GM18951 (cell line): Measurements from ENCODE around the gene ATP13A1.
A peak's percentile ranks its signal among the peaks of the same experiment; 100 is the strongest.
"Not testable (repeated sequence)": the region's sequence is repeated elsewhere in the genome, so short reads cannot be mapped to it uniquely, and the experiment has no call there.

ENCODE experiments used
- POLR2A ChIP-seq: IDR thresholded peaks from 4 replicates; pipeline ENCODE4 v1.6.1; 2011; ENCODE audit warnings: mild to moderate bottlenecking; ENCODE audit not compliant: insufficient read length, insufficient read depth; ENCODE audit errors: extremely low read depth
- in situ Hi-C: fragments of 300-500 bp; cut with MboI; formaldehyde crosslinking; loops from one replicate; pipeline ENCODE4 v1.12.0; 2022; ENCODE audit warnings: low sequenced_read_pairs, mixed read lengths, inconsistent platforms; ENCODE audit not compliant: unreplicated experiment

The ATP13A1 gene

GRCh38 chr19:19677579-19677978, 14.1 kb upstream of the ATP13A1 start:
- in situ Hi-C loops, result no loop called here
- no peak for TF ChIP-seq POLR2A

- in situ Hi-C loops, result no loop called here
- no peak for TF ChIP-seq POLR2A
These were observed 10.8 kb upstream of the ATP13A1 start for GRCh38 chr19:19674315-19674714.

GRCh38 chr19:19672816-19673215, 9.3 kb upstream of the ATP13A1 start:
- no peak for TF ChIP-seq POLR2A
- in situ Hi-C loops, result no loop called here

GRCh38 chr19:19670070-19670551, 6.6 kb upstream of the ATP13A1 start:
- TF ChIP-seq POLR2A, result no peak
- in situ Hi-C loops, result no loop called here

- peak; percentile 84 for TF ChIP-seq POLR2A
- in situ Hi-C loops, result no loop called here
These were observed 4.9 kb upstream of the ATP13A1 start, which contains the start of gene ZNF101 for GRCh38 chr19:19668230-19669012. Gene ZNF101 (plus strand): TSS chr19:19668839. CDS start chr19:19668964, 125 bp downstream.

GRCh38 chr19:19665420-19665948, 2.0 kb upstream of the ATP13A1 start:
- in situ Hi-C loops, result not testable (repeated sequence)

GRCh38 chr19:19662871-19663255, 613 bp downstream of the ATP13A1 start:
- in situ Hi-C loops, result no loop called here
- no peak for TF ChIP-seq POLR2A

GRCh38 chr19:19662344-19662743, 1.1 kb downstream of the ATP13A1 start:
- in situ Hi-C loops, result no loop called here
- no peak for TF ChIP-seq POLR2A

GRCh38 chr19:19661675-19662251, 1.7 kb downstream of the ATP13A1 start:
- in situ Hi-C loops, result no loop called here
- TF ChIP-seq POLR2A, result peak; percentile 67

- in situ Hi-C loops, result no loop called here
- TF ChIP-seq POLR2A, result no peak
These were observed 2.3 kb downstream of the ATP13A1 start for GRCh38 chr19:19661141-19661674.

- in situ Hi-C loops, result no loop called here
- TF ChIP-seq POLR2A, result no peak
These were observed 3.7 kb downstream of the ATP13A1 start for GRCh38 chr19:19659646-19660245.

GRCh38 chr19:19657397-19657783, 6.1 kb downstream of the ATP13A1 start:
- in situ Hi-C loops, result no loop called here
- no peak for TF ChIP-seq POLR2A
